Measurements from ENCODE around the gene DAPK2.

- no peak for TF ChIP-seq CTCF (IDR thresholded peaks at IDR 0.05; ENCODE audit: borderline replicate concordance, extremely low read depth, low read length, poor library complexity, severe bottlenecking)
- TF ChIP-seq EZH2 (IDR thresholded peaks at IDR 0.05; ENCODE audit: borderline replicate concordance, low read depth, low read length, severe bottlenecking): no peak
Observed at GRCh38 chr15:63998489-63998888, 47.8 kb downstream of the DAPK2 start.
